GM23338 (cell line): ENCODE results near the gene CACNA1H. TPM values are rescaled to one million over a fixed set of nuclear protein-coding genes. Genes with fewer than 3 reads are reported as not detected.

Source experiments
- ATAC-seq: fragments of 200-7000 bp; cut with Tn5 transposase; 3 replicates; pipeline ENCODE4 v1.9.1; 2020
- DNase-seq: peaks from one replicate; pipeline ENCODE4 v3.0.0-alpha.2; 2015; ENCODE audit warnings: low spot score
- H2AFZ ChIP-seq: fragments of 200-600 bp; sonication (generic); 2 replicates; pipeline ENCODE4 v1.8.0; 2016; ENCODE audit warnings: antibody characterized with exemption, mild to moderate bottlenecking, moderate library complexity
- H3F3A ChIP-seq: fragments of 200-600 bp; sonication (generic); replicated peaks from 2 replicates; pipeline ENCODE4 v1.8.0; 2017; ENCODE audit warnings: antibody characterized with exemption, mixed run types, low read depth
- H3K27ac ChIP-seq: fragments of 200-600 bp; sonication (generic); 2 replicates; pipeline ENCODE4 v1.6.1; 2016; ENCODE audit warnings: low read depth
- H3K27me3 ChIP-seq: fragments of 200-600 bp; sonication (generic); 2 replicates; pipeline ENCODE4 v1.8.0; 2016; ENCODE audit warnings: mild to moderate bottlenecking, mixed run types, moderate library complexity; ENCODE audit not compliant: insufficient read depth
- H3K36me3 ChIP-seq: fragments of 200-600 bp; sonication (generic); 2 replicates; pipeline ENCODE4 v1.8.0; 2016; ENCODE audit warnings: mild to moderate bottlenecking; ENCODE audit not compliant: insufficient read depth
- H3K4me1 ChIP-seq: fragments of 200-600 bp; sonication (generic); 2 replicates; pipeline ENCODE4 v1.8.0; 2016; ENCODE audit warnings: mild to moderate bottlenecking, moderate library complexity; ENCODE audit not compliant: insufficient read depth
- H3K4me2 ChIP-seq: fragments of 200-600 bp; sonication (generic); 2 replicates; pipeline ENCODE4 v1.7.1; 2017; ENCODE audit warnings: mixed run types
- H3K4me3 ChIP-seq: fragments of 200-600 bp; sonication (generic); 2 replicates; pipeline ENCODE4 v1.6.1; 2016; ENCODE audit warnings: mixed run types
- H3K79me2 ChIP-seq: fragments of 200-600 bp; sonication (generic); replicated peaks from 2 replicates; pipeline ENCODE4 v1.8.0; 2017; ENCODE audit warnings: mild to moderate bottlenecking; ENCODE audit not compliant: insufficient read depth
- H3K9me2 ChIP-seq: fragments of 200-600 bp; sonication (generic); 2 replicates; pipeline ENCODE4 v1.8.0; 2017; ENCODE audit not compliant: insufficient read depth
- H4K20me1 ChIP-seq: fragments of 200-600 bp; sonication (generic); replicated peaks from 2 replicates; pipeline ENCODE4 v1.8.0; 2017; ENCODE audit warnings: mild to moderate bottlenecking; ENCODE audit not compliant: insufficient read depth
- H3K27ac Mint-ChIP-seq: 2 replicates; pipeline ENCODE4 v1.8.0; 2020; ENCODE audit warnings: inconsistent platforms, mild to moderate bottlenecking, moderate library complexity, mixed read lengths
- H3K27me3 Mint-ChIP-seq: 3 replicates; pipeline ENCODE4 v1.8.0; 2022; ENCODE audit warnings: low read depth, mild to moderate bottlenecking, moderate library complexity, mixed read lengths, inconsistent platforms; ENCODE audit not compliant: insufficient read depth, poor library complexity
- H3K36me3 Mint-ChIP-seq: 3 replicates; pipeline ENCODE4 v1.8.0; 2021; ENCODE audit warnings: low read depth, mild to moderate bottlenecking, inconsistent platforms, moderate library complexity, mixed read lengths
- H3K4me1 Mint-ChIP-seq: 3 replicates; pipeline ENCODE4 v1.8.0; 2020; ENCODE audit warnings: mild to moderate bottlenecking, inconsistent platforms, mixed read lengths
- H3K4me3 Mint-ChIP-seq: 3 replicates; pipeline ENCODE4 v1.8.0; 2021; ENCODE audit warnings: moderate library complexity, mild to moderate bottlenecking, inconsistent platforms, mixed read lengths
- H3K9me3 Mint-ChIP-seq: 3 replicates; pipeline ENCODE4 v1.8.0; 2020; ENCODE audit warnings: moderate library complexity, mild to moderate bottlenecking, inconsistent platforms, mixed read lengths
- CREB1 ChIP-seq: fragments of 250-450 bp; sonication (Bioruptor Pico); IDR thresholded peaks from 2 replicates; pipeline ENCODE4 v1.5.0; 2020; ENCODE audit warnings: low read depth, mild to moderate bottlenecking, moderate library complexity
- CTCF ChIP-seq, 2 experiments: fragments of 200-600 bp in 1 of 2; sonication (generic) in 1 of 2; conservative IDR thresholded peaks; 2 replicates each; pipeline versions ENCODE4 v1.5.1 to v1.6.1; 2016 to 2017; ENCODE audit warnings: antibody characterized with exemption in 2 of 2, low read depth in 2 of 2, mild to moderate bottlenecking in 2 of 2, moderate library complexity in 1 of 2
- EZH2 ChIP-seq: fragments of 200-600 bp; sonication (generic); IDR thresholded peaks from one replicate; pipeline ENCODE4 v1.8.0; 2017; ENCODE audit warnings: antibody characterized with exemption, mild to moderate bottlenecking, low read depth; ENCODE audit not compliant: unreplicated experiment
- EZH2phosphoT487 ChIP-seq: fragments of 200-600 bp; sonication (generic); IDR thresholded peaks from one replicate; pipeline ENCODE4 v1.8.1; 2018; ENCODE audit warnings: antibody characterized with exemption; ENCODE audit not compliant: unreplicated experiment
- JUNB ChIP-seq: IDR thresholded peaks from one replicate; pipeline ENCODE4 v1.6.1; 2016; ENCODE audit warnings: antibody characterized with exemption; ENCODE audit not compliant: unreplicated experiment
- NANOG ChIP-seq: IDR thresholded peaks from 2 replicates; pipeline ENCODE4 v1.6.1; 2016; ENCODE audit warnings: antibody characterized with exemption, borderline replicate concordance
- POLR2AphosphoS5 ChIP-seq: IDR thresholded peaks from 2 replicates; pipeline ENCODE4 v1.6.1; 2016; ENCODE audit warnings: antibody characterized with exemption, low read depth
- REST ChIP-seq: IDR thresholded peaks from one replicate; pipeline ENCODE4 v1.6.1; 2018; ENCODE audit warnings: antibody characterized with exemption; ENCODE audit not compliant: unreplicated experiment
- STAT1 ChIP-seq: IDR thresholded peaks from one replicate; pipeline ENCODE4 v1.6.1; 2016; ENCODE audit warnings: antibody characterized with exemption; ENCODE audit not compliant: unreplicated experiment
- ZNF114 ChIP-seq: fragments of 250-450 bp; sonication (Bioruptor Pico); IDR thresholded peaks from 2 replicates; pipeline ENCODE4 v1.5.0; 2020; ENCODE audit warnings: mild to moderate bottlenecking, moderate library complexity
- ZNF331 ChIP-seq: fragments of 250-450 bp; sonication (Bioruptor Pico); IDR thresholded peaks from 2 replicates; pipeline ENCODE4 v1.5.0; 2020; ENCODE audit warnings: low read depth, mild to moderate bottlenecking, moderate library complexity
- polyA plus RNA-seq: library from polyadenylated mRNA; unstranded; fragments of >200 nt; fragmentation: Nextera tagmentation; extraction: Ambion mirVana; gene quantifications from 2 replicates; pipeline ENCODE4 v1.2.1, GENCODE V29; 2016
- total RNA-seq: library from RNA; depleted of rRNA; stranded (reverse); fragments of >200 nt; shearing (Covaris generic); gene quantifications from 2 replicates; pipeline ENCODE4 v1.2.3, GENCODE V29; 2014
- TF ChIP-seq, protein P1 (sequence below): fragments of 250-450 bp; sonication (Bioruptor Pico); IDR thresholded peaks from 2 replicates; pipeline ENCODE4 v1.5.0; 2020; ENCODE audit warnings: mild to moderate bottlenecking, moderate library complexity
- TF ChIP-seq, protein P2 (sequence below): IDR thresholded peaks from 2 replicates; pipeline ENCODE4 v1.6.1; 2016; ENCODE audit warnings: antibody characterized with exemption

The CACNA1H gene
- total and polyA plus RNA-seq, 2 experiments from 2014 or later: 3.5 to 43.3 TPM

- Mint-ChIP-seq H3K36me3 (no peaks in the 10 kb centered on the region), H3K4me1 (no peaks in the 10 kb centered on the region), H3K4me3 (no peak overlapping the region), H3K27ac (no peak overlapping the region), H3K27me3 (peaks cover 5% of the 10 kb centered on the region), H3K9me3 (no peaks in the 10 kb centered on the region)
- Histone ChIP-seq H2AFZ (no peak overlapping the region), H3K27me3 (no peaks in the 10 kb centered on the region), H3K9me2 (no peaks in the 10 kb centered on the region), H3K36me3 (no peaks in the 10 kb centered on the region), H3K79me2 (no peaks in the 10 kb centered on the region), H4K20me1 (no peaks in the 10 kb centered on the region), H3K27ac (no peak overlapping the region), H3F3A (no peaks in the 10 kb centered on the region), H3K4me2 (no peak overlapping the region), H3K4me1 (no peaks in the 10 kb centered on the region), H3K4me3 (no peak overlapping the region)
- TF ChIP-seq CTCF (conservative IDR thresholded peaks at IDR 0.05; ENCODE audit: low read depth in 2 of 2) (no peak), JUNB (no peak), STAT1 (no peak), EZH2 (no peak), POLR2AphosphoS5 (no peak), CREB1 (CRISPR knock-in tag) (no peak), NANOG (no peak), ZNF331 (CRISPR knock-in tag) (no peak), EZH2phosphoT487 (no peak), REST (no peak), ZNF114 (CRISPR knock-in tag) (no peak)
- TF ChIP-seq, protein P1, sequence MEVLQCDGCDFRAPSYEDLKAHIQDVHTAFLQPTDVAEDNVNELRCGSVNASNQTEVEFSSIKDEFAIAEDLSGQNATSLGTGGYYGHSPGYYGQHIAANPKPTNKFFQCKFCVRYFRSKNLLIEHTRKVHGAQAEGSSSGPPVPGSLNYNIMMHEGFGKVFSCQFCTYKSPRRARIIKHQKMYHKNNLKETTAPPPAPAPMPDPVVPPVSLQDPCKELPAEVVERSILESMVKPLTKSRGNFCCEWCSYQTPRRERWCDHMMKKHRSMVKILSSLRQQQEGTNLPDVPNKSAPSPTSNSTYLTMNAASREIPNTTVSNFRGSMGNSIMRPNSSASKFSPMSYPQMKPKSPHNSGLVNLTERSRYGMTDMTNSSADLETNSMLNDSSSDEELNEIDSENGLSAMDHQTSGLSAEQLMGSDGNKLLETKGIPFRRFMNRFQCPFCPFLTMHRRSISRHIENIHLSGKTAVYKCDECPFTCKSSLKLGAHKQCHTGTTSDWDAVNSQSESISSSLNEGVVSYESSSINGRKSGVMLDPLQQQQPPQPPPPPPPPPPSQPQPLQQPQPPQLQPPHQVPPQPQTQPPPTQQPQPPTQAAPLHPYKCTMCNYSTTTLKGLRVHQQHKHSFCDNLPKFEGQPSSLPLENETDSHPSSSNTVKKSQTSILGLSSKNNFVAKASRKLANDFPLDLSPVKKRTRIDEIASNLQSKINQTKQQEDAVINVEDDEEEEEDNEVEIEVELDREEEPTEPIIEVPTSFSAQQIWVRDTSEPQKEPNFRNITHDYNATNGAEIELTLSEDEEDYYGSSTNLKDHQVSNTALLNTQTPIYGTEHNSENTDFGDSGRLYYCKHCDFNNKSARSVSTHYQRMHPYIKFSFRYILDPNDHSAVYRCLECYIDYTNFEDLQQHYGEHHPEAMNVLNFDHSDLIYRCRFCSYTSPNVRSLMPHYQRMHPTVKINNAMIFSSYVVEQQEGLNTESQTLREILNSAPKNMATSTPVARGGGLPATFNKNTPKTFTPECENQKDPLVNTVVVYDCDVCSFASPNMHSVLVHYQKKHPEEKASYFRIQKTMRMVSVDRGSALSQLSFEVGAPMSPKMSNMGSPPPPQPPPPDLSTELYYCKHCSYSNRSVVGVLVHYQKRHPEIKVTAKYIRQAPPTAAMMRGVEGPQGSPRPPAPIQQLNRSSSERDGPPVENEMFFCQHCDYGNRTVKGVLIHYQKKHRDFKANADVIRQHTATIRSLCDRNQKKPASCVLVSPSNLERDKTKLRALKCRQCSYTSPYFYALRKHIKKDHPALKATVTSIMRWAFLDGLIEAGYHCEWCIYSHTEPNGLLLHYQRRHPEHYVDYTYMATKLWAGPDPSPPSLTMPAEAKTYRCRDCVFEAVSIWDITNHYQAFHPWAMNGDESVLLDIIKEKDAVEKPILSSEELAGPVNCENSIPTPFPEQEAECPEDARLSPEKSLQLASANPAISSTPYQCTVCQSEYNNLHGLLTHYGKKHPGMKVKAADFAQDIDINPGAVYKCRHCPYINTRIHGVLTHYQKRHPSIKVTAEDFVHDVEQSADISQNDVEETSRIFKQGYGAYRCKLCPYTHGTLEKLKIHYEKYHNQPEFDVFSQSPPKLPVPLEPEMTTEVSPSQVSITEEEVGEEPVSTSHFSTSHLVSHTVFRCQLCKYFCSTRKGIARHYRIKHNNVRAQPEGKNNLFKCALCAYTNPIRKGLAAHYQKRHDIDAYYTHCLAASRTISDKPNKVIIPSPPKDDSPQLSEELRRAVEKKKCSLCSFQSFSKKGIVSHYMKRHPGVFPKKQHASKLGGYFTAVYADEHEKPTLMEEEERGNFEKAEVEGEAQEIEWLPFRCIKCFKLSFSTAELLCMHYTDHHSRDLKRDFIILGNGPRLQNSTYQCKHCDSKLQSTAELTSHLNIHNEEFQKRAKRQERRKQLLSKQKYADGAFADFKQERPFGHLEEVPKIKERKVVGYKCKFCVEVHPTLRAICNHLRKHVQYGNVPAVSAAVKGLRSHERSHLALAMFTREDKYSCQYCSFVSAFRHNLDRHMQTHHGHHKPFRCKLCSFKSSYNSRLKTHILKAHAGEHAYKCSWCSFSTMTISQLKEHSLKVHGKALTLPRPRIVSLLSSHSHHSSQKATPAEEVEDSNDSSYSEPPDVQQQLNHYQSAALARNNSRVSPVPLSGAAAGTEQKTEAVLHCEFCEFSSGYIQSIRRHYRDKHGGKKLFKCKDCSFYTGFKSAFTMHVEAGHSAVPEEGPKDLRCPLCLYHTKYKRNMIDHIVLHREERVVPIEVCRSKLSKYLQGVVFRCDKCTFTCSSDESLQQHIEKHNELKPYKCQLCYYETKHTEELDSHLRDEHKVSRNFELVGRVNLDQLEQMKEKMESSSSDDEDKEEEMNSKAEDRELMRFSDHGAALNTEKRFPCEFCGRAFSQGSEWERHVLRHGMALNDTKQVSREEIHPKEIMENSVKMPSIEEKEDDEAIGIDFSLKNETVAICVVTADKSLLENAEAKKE: no peak
- TF ChIP-seq, protein P2, sequence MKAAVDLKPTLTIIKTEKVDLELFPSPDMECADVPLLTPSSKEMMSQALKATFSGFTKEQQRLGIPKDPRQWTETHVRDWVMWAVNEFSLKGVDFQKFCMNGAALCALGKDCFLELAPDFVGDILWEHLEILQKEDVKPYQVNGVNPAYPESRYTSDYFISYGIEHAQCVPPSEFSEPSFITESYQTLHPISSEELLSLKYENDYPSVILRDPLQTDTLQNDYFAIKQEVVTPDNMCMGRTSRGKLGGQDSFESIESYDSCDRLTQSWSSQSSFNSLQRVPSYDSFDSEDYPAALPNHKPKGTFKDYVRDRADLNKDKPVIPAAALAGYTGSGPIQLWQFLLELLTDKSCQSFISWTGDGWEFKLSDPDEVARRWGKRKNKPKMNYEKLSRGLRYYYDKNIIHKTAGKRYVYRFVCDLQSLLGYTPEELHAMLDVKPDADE: no peak
- DNase-seq: no peak
- ATAC-seq: no peak
Observed at GRCh38 chr16:1129106-1129960, 23.6 kb upstream of the CACNA1H start.
